ENCODE measurements around the gene USP10. TPM values are rescaled to one million over a fixed set of nuclear protein-coding genes. Genes with fewer than 3 reads are reported as not detected.

USP10 gene
- total and polyA plus RNA-seq, 2 donors (not counting 1 experiment from before 2014, with no cell fraction given), result 48.9 to 134 TPM

GRCh38 chr16:84683691-84684591 is 15.9 kb upstream of the USP10 start:
- H3K27me3 ChIP-seq (replicated peaks in 1 of 4; ENCODE audit: control extremely low read depth in 1 of 4, control insufficient read depth in 3 of 4, insufficient read depth in 4 of 4, low read length in 3 of 4), result peaks cover 0 to 4% (median under 1%) of the 10 kb centered on the region in 4 experiments
- WGBS (ENCODE audit: insufficient coverage), result 81% methylated on average over 8 of the region's 15 CpGs
- no peaks in the 10 kb centered on the region for H3K79me2 ChIP-seq (ENCODE audit: control insufficient read depth, insufficient read depth, low read length)
- H4K20me1 ChIP-seq (ENCODE audit: control insufficient read depth, insufficient read depth, low read length, poor library complexity, severe bottlenecking), result no peaks in the 10 kb centered on the region
- ChIA-PET CTCF (interaction anchor here (1.8 to 4.5 kb wide), 4 partner anchors 9 to 61 kb away, joined by 4 to 24 read pairs (median 6); no protein-coding TSS in a partner anchor), POLR2A (interaction anchor here (0.6 kb wide), 1 partner anchor 14 kb away, joined by 4 read pairs; no protein-coding TSS in a partner anchor)
- peaks cover 10 to 17% of the 10 kb centered on the region in 2 donors for H3K4me1 ChIP-seq (ENCODE audit: control insufficient read depth in 2 of 2, insufficient read depth in 2 of 2, low read length in 2 of 2)
- peaks cover 21% of the 10 kb centered on the region for H3K4me1 Mint-ChIP-seq
- H3K4me2 ChIP-seq (replicated peaks; ENCODE audit: low read depth, low read length, poor library complexity, severe bottlenecking), result no peak overlapping the region
- no peaks in the 10 kb centered on the region for H3K9me3 Mint-ChIP-seq (ENCODE audit: insufficient read depth)
- TF ChIP-seq EZH2 (IDR thresholded peaks at IDR 0.05; ENCODE audit: borderline replicate concordance, insufficient read depth, low read depth, low read length, poor library complexity, severe bottlenecking), result no peak
- no peak for TF ChIP-seq CTCF (IDR thresholded peaks at IDR 0.05)
- H2AFZ ChIP-seq (ENCODE audit: insufficient read depth, low read depth, low read length, poor library complexity, severe bottlenecking), result no peak overlapping the region
- peaks cover 0 to 5% (median 0%) of the 10 kb centered on the region in 3 donors for H3K9me3 ChIP-seq (ENCODE audit: control extremely low read depth in 1 of 3, control insufficient read depth in 2 of 3, insufficient read depth in 1 of 3, low read length in 2 of 3)
- no peak for ATAC-seq (ENCODE audit: low read depth)
- DNase-seq, result no peak
- no peak overlapping the region for H3K27ac Mint-ChIP-seq
- H3K4me3 Mint-ChIP-seq, result no peak overlapping the region
- no peak overlapping the region for H3K4me3 ChIP-seq (ENCODE audit: control extremely low read depth in 1 of 5, extremely low read depth in 1 of 5, insufficient read depth in 1 of 5, low read depth in 2 of 5, low read length in 4 of 5)
- H3K27me3 Mint-ChIP-seq, result peaks cover 19% of the 10 kb centered on the region
- H3K36me3 ChIP-seq (replicated peaks in 1 of 2; ENCODE audit: control extremely low read depth in 1 of 2, control insufficient read depth in 1 of 2, extremely low read depth in 1 of 2, insufficient read depth in 2 of 2, low read length in 1 of 2), result no peaks in the 10 kb centered on the region
- H3K9ac ChIP-seq (ENCODE audit: low read length), result no peak overlapping the region
- H3K27ac ChIP-seq (ENCODE audit: low read length in 2 of 2), result no peak overlapping the region
- intact Hi-C loops (cut with micrococcal nuclease), result no loop called here

GRCh38 chr16:84684592-84684965 is 15.2 kb upstream of the USP10 start:
- no peak for ATAC-seq (ENCODE audit: low read depth)
- H3K4me3 Mint-ChIP-seq, result no peak overlapping the region
- WGBS (ENCODE audit: insufficient coverage), result 98% methylated on average over 4 of the region's 4 CpGs

More at GRCh38 chr16:84684592-84684965, 15.2 kb upstream of the USP10 start:
- peaks cover 10 to 17% of the 10 kb centered on the region in 2 donors for H3K4me1 ChIP-seq (ENCODE audit: control insufficient read depth in 2 of 2, insufficient read depth in 2 of 2, low read length in 2 of 2)
- ChIA-PET CTCF (interaction anchor here (1.3 to 4.5 kb wide), 5 partner anchors 9 to 62 kb away, joined by 4 to 24 read pairs (median 5); no protein-coding TSS in a partner anchor), POLR2A (interaction anchor here (0.6 kb wide), 1 partner anchor 14 kb away, joined by 4 read pairs; no protein-coding TSS in a partner anchor)
- no peaks in the 10 kb centered on the region for H4K20me1 ChIP-seq (ENCODE audit: control insufficient read depth, insufficient read depth, low read length, poor library complexity, severe bottlenecking)
- no peak overlapping the region for H2AFZ ChIP-seq (ENCODE audit: insufficient read depth, low read depth, low read length, poor library complexity, severe bottlenecking)
- no peaks in the 10 kb centered on the region for H3K36me3 ChIP-seq (replicated peaks in 1 of 2; ENCODE audit: control extremely low read depth in 1 of 2, control insufficient read depth in 1 of 2, extremely low read depth in 1 of 2, insufficient read depth in 2 of 2, low read length in 1 of 2)
- peaks cover 0 to 5% (median 0%) of the 10 kb centered on the region in 3 donors for H3K9me3 ChIP-seq (ENCODE audit: control extremely low read depth in 1 of 3, control insufficient read depth in 2 of 3, insufficient read depth in 1 of 3, low read length in 2 of 3)
- no peak overlapping the region for H3K4me3 ChIP-seq (ENCODE audit: control extremely low read depth in 1 of 5, extremely low read depth in 1 of 5, insufficient read depth in 1 of 5, low read depth in 2 of 5, low read length in 4 of 5)
- no peak for TF ChIP-seq CTCF (IDR thresholded peaks at IDR 0.05)
- TF ChIP-seq EZH2 (IDR thresholded peaks at IDR 0.05; ENCODE audit: borderline replicate concordance, insufficient read depth, low read depth, low read length, poor library complexity, severe bottlenecking), result no peak
- no peaks in the 10 kb centered on the region for H3K9me3 Mint-ChIP-seq (ENCODE audit: insufficient read depth)
- peaks cover 0 to 4% (median under 1%) of the 10 kb centered on the region in 4 experiments for H3K27me3 ChIP-seq (replicated peaks in 1 of 4; ENCODE audit: control extremely low read depth in 1 of 4, control insufficient read depth in 3 of 4, insufficient read depth in 4 of 4, low read length in 3 of 4)
- DNase-seq, result no peak
- no peak overlapping the region for H3K9ac ChIP-seq (ENCODE audit: low read length)
- intact Hi-C loops (cut with micrococcal nuclease), result no loop called here
- H3K27ac ChIP-seq (ENCODE audit: low read length in 2 of 2), result no peak overlapping the region
- no peak overlapping the region for H3K27ac Mint-ChIP-seq
- H3K79me2 ChIP-seq (ENCODE audit: control insufficient read depth, insufficient read depth, low read length), result no peaks in the 10 kb centered on the region
- peaks cover 19% of the 10 kb centered on the region for H3K27me3 Mint-ChIP-seq
- no peak overlapping the region for H3K4me2 ChIP-seq (replicated peaks; ENCODE audit: low read depth, low read length, poor library complexity, severe bottlenecking)
- H3K4me1 Mint-ChIP-seq, result peaks cover 21% of the 10 kb centered on the region

Measured in B cell (primary cell).